Subcutaneous adipose tissue (tissue), 4 donors: Measurements from ENCODE around the gene TMPRSS15. TPM values are rescaled to one million over a fixed set of nuclear protein-coding genes. Genes with fewer than 3 reads are reported as not detected.

Experiments
- CTCF ChIP-seq: fragments of 450-650 bp; IDR thresholded peaks from one replicate; pipeline ENCODE4 v1.5.1; 2016; ENCODE audit warnings: low read depth, mild to moderate bottlenecking, control low read depth, antibody characterized with exemption, moderate library complexity
- total RNA-seq, 4 donors: library from RNA; depleted of rRNA; stranded (reverse); fragments of >200 nt; gene quantifications; one replicate each; pipeline ENCODE4 v1.1.0, GENCODE V29; 2016

TMPRSS15 gene
- total RNA-seq, 4 donors from 2014 or later: not detected

- no peak for TF ChIP-seq CTCF
These were observed 54.1 kb downstream of the TMPRSS15 start for GRCh38 chr21:18349468-18349867.

GRCh38 chr21:18340387-18340942 is 63.1 kb downstream of the TMPRSS15 start:
- no peak for TF ChIP-seq CTCF

GRCh38 chr21:18335651-18336236 is 67.8 kb downstream of the TMPRSS15 start:
- no peak for TF ChIP-seq CTCF

- TF ChIP-seq CTCF: no peak
These were observed 69.5 kb downstream of the TMPRSS15 start for GRCh38 chr21:18334066-18334465.

GRCh38 chr21:18318156-18318555 is 85.4 kb downstream of the TMPRSS15 start:
- no peak for TF ChIP-seq CTCF

- TF ChIP-seq CTCF: no peak
These were observed 105.4 kb downstream of the TMPRSS15 start for GRCh38 chr21:18298228-18298627.

GRCh38 chr21:18294100-18294499 is 109.5 kb downstream of the TMPRSS15 start:
- no peak for TF ChIP-seq CTCF
